Colonic mucosa (tissue), 4 donors: ENCODE data around the gene CANX. TPM values are rescaled to one million over a fixed set of nuclear protein-coding genes. Genes with fewer than 3 reads are reported as not detected.

ENCODE experiments used
- DNase-seq: peaks from one replicate; pipeline ENCODE4 v3.0.0-alpha.2; 2020
- H3K27ac ChIP-seq: fragments of 200-600 bp; one replicate; pipeline ENCODE4 v1.8.0; 2021
- H3K27me3 ChIP-seq: fragments of 200-600 bp; one replicate; pipeline ENCODE4 v1.8.0; 2021
- H3K36me3 ChIP-seq: fragments of 200-600 bp; one replicate; pipeline ENCODE4 v1.8.0; 2021
- H3K4me1 ChIP-seq: fragments of 200-600 bp; one replicate; pipeline ENCODE4 v1.8.0; 2021; ENCODE audit warnings: mild to moderate bottlenecking
- H3K4me3 ChIP-seq: fragments of 200-600 bp; one replicate; pipeline ENCODE4 v1.8.0; 2021
- H3K9ac ChIP-seq, 2 donors: one replicate each; pipeline ENCODE4 v1.7.0; 2013; ENCODE audit warnings: control low read depth in 2 of 2, low read depth in 2 of 2, low read length in 2 of 2
- H3K9me3 ChIP-seq: fragments of 200-600 bp; one replicate; pipeline ENCODE4 v1.8.0; 2021
- intact Hi-C: fragments of 100-400 bp; cut with DNase I; formaldehyde crosslinking; loops from one replicate; pipeline ENCODE4 v1.14.1; 2022
- total RNA-seq, 2 donors: library from RNA; stranded (reverse); fragmentation: NEBNext Ultra II Directional in 1 of 2; extraction: Animal tissue kit (Norgen Biotek cat#: 25700) in 1 of 2; gene quantifications; one replicate each; pipeline ENCODE4 v1.2.1, GENCODE V29; 2021
- TF ChIP-seq, protein P1 (sequence below): fragments of 200-600 bp; IDR thresholded peaks from one replicate; pipeline ENCODE4 v1.8.0; 2022; ENCODE audit warnings: antibody characterized with exemption, mild to moderate bottlenecking
- donor health status: healthy.
- donor health status: DM: no; HTN: no; CAD: no.
- donor health status: DM: no; HTN: no; CAD: no.

The CANX gene
- total RNA-seq, 2 donors from 2014 or later: 571 to 818 TPM

DNA sequence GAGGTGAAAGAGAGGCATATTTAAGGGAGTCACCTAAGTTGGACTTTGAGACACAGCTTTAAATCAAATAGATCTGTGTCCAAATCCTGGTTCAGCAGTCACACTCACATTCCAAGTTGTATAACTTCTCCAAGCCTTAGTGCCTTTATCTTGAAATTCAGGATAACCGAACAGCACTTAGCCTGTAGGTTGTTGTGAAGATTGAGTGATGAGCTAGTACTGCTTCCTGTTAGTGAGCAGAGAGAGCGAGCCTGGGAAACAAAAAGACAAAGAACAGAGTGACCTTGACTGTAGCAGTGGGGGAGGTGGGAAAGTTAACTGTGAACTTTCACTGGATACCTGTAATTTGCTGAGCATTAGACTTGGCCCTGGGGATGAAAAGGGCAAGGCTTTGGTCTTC, 56.3 kb downstream of the CANX start:
- intact Hi-C loops: no loop called here
- no peaks in the 10 kb centered on the region for H3K9me3 ChIP-seq
- H3K4me1 ChIP-seq: peaks cover 9% of the 10 kb centered on the region
- no peak overlapping the region for H3K4me3 ChIP-seq
- TF ChIP-seq, protein P1, sequence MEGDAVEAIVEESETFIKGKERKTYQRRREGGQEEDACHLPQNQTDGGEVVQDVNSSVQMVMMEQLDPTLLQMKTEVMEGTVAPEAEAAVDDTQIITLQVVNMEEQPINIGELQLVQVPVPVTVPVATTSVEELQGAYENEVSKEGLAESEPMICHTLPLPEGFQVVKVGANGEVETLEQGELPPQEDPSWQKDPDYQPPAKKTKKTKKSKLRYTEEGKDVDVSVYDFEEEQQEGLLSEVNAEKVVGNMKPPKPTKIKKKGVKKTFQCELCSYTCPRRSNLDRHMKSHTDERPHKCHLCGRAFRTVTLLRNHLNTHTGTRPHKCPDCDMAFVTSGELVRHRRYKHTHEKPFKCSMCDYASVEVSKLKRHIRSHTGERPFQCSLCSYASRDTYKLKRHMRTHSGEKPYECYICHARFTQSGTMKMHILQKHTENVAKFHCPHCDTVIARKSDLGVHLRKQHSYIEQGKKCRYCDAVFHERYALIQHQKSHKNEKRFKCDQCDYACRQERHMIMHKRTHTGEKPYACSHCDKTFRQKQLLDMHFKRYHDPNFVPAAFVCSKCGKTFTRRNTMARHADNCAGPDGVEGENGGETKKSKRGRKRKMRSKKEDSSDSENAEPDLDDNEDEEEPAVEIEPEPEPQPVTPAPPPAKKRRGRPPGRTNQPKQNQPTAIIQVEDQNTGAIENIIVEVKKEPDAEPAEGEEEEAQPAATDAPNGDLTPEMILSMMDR: no peak
- H3K27ac ChIP-seq: peak overlapping the region; percentile 7
- no peaks in the 10 kb centered on the region for H3K27me3 ChIP-seq
- DNase-seq: no peak
- H3K36me3 ChIP-seq: no peaks in the 10 kb centered on the region
- peak overlapping the region in 1 of 2 donors; percentile 14 for H3K9ac ChIP-seq

DNA sequence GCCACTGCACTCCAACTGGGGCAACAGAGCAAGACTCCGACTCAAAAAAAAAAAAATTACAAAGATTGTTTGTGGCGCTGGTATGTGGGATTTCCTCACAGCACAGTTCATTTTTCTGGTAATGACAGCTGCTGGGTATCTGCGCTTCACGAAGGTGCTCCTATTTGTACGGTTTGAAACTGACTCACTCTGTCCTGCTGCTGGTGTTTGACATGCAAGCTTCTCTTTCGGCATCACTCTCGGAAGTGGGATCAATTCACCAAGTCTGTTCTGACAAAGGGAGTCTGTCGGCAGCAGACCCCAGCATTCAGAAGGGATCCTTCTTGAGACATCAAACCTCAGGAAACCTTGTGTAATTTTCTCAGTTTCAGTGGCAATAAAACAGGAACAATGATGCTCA, 60.2 kb downstream of the CANX start:
- no peak for DNase-seq
- H3K9me3 ChIP-seq: no peaks in the 10 kb centered on the region
- TF ChIP-seq, protein P1: no peak
- no peak overlapping the region for H3K9ac ChIP-seq
- intact Hi-C loops: no loop called here
- H3K4me3 ChIP-seq: no peak overlapping the region
- H3K27ac ChIP-seq: no peak overlapping the region
- no peaks in the 10 kb centered on the region for H3K27me3 ChIP-seq
- peaks cover 23% of the 10 kb centered on the region for H3K4me1 ChIP-seq
- no peaks in the 10 kb centered on the region for H3K36me3 ChIP-seq

DNA sequence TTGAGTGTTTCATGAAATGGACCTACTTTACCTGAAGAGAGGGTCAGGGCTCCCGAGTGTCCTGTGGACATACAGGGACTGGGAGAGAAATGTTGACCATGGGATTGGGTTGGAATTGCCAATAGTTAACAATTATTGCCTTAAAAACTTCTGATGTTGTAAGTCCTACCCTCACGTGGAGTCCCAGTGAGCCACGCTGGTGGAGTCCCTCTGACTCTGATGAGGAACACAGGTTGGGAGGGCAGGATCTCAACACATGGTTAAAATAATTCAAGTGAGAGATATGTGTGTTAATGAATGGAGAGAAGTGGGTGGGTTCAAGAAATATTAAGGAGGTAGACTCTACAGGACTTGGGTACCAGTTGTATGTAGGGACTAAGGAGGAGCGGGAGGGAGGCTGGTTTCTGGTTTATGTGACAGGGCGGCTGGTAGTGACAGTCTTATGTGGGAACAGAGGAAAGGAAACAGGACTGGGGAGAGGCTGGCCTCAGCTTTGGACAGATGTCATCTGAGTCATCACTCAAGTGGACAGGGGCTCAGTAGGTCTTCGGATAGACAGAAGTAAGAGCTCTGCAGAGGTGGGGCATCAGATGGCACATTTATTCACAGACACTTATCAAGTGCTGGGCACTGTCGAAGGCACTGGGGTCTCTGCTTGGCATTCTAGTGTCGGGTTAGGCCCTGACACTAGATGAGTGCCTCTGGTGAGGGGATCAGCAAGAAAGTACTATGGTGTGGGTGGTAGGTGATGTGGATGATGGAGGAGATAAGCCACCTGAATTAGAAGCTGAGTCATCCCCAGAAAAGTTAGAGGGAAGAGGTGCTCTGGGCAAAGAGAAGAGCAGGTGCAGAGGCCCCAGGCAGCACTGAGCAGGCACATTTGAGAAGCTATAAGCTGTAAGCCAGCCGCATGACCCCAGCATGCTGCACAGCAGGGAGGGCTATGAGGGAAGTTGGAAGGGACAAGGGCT, 61.1 kb downstream of the CANX start:
- Histone ChIP-seq H3K4me3 (no peak overlapping the region), H3K4me1 (peaks cover 19% of the 10 kb centered on the region), H3K36me3 (no peaks in the 10 kb centered on the region), H3K27ac (no peak overlapping the region), H3K9me3 (no peaks in the 10 kb centered on the region), H3K27me3 (no peaks in the 10 kb centered on the region), H3K9ac (no peak overlapping the region)
- TF ChIP-seq, protein P1: no peak
- DNase-seq: no peak
- intact Hi-C loops: loop anchor here (5.0 kb wide), 1 partner anchor 37 kb away; no protein-coding TSS in a partner anchor

DNA sequence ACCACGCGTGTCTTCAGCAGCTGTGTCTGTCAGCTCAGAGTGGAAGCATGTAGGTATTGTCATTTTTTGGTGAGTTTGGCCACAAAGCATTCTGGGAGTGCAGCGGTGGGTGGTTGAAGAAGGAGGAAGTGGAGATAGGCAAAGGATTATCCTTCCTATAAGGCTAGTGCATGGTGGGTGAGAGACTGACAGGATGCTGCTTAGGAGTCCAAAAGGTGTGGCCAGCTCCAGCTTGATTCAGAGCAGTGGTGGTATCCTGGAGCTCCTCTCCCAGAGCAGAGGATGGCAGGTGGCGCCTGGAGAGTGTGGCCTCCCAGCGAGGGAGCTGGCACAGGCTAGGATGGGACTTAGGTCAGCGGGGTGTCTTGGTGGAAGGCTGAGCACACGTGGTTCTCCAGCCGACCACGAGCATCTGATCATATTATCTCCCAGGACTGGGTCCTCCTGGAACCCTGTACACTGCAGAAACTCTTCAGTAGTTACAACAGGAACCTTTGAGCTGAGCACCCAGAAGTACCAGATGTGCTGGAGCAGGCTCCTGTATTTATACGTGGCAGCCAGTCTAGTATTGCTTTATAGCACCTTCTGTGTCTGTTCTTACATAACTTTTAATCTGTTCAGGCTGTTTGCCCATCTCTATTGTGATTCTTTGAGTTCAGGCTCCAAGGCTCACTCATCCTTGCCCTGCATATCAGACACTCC, 63.5 kb downstream of the CANX start:
- H3K27ac ChIP-seq: peak overlapping the region; percentile 53
- no peak overlapping the region for H3K4me3 ChIP-seq
- intact Hi-C loops: loop anchor here (5.0 kb wide), 1 partner anchor 35 kb away; no protein-coding TSS in a partner anchor
- no peaks in the 10 kb centered on the region for H3K27me3 ChIP-seq
- H3K36me3 ChIP-seq: peaks cover 6% of the 10 kb centered on the region
- peaks cover 15% of the 10 kb centered on the region for H3K4me1 ChIP-seq
- peak; percentile 32 for DNase-seq
- H3K9ac ChIP-seq: peak overlapping the region in 1 of 2 donors; percentile 52
- H3K9me3 ChIP-seq: no peaks in the 10 kb centered on the region
- TF ChIP-seq, protein P1: no peak

DNA sequence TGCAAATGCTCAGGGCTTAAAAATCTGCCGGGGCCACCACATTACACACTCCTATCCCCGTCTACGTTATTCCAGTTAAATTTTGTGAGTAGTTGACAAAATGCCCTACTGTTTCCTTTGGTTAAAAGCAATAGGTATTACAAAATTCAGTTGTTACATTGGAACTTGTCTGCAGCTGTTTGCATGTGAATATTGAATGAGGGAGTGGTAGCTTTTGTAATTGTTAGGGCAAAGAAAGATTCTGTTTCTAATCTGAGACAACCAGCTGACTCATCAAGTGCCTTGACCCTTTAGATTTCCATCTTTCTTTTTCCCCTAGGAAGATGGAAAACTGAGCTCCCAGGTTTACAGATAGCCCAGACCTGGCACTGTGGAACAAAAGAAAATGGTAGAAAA, 64.0 kb downstream of the CANX start:
- peaks cover 15% of the 10 kb centered on the region for H3K4me1 ChIP-seq
- peak overlapping the region; percentile 53 for H3K27ac ChIP-seq
- H3K4me3 ChIP-seq: no peak overlapping the region
- H3K27me3 ChIP-seq: no peaks in the 10 kb centered on the region
- TF ChIP-seq, protein P1: no peak
- no peaks in the 10 kb centered on the region for H3K9me3 ChIP-seq
- H3K36me3 ChIP-seq: peaks cover 6% of the 10 kb centered on the region
- H3K9ac ChIP-seq: peak overlapping the region in 1 of 2 donors; percentile 52
- DNase-seq: no peak
- intact Hi-C loops: loop anchor here (5.0 kb wide), 1 partner anchor 35 kb away; no protein-coding TSS in a partner anchor
